Effector memory CD4-positive, alpha-beta T cell (primary cell): ENCODE data around the gene ITGB5.

ENCODE experiments used
- DNase-seq, 3 donors: peaks; one replicate each; pipeline ENCODE4 v3.0.0-alpha.2; 2020
- H3K27ac ChIP-seq: 2 replicates; pipeline ENCODE4 v1.7.0; 2013; ENCODE audit warnings: mild to moderate bottlenecking, low read length, moderate library complexity; ENCODE audit not compliant: insufficient read depth, poor library complexity, severe bottlenecking
- H3K27me3 ChIP-seq: replicated peaks from 2 replicates; pipeline ENCODE4 v1.7.0; 2013; ENCODE audit warnings: mild to moderate bottlenecking, low read length; ENCODE audit not compliant: insufficient read depth, control insufficient read depth, poor library complexity, severe bottlenecking
- H3K36me3 ChIP-seq: 2 replicates; pipeline ENCODE4 v1.7.0; 2013; ENCODE audit warnings: mild to moderate bottlenecking, low read length, moderate library complexity; ENCODE audit not compliant: control insufficient read depth, insufficient read depth
- H3K4me1 ChIP-seq: 2 replicates; pipeline ENCODE4 v1.7.0; 2013; ENCODE audit warnings: low read length, mild to moderate bottlenecking; ENCODE audit not compliant: control insufficient read depth, insufficient read depth, poor library complexity, severe bottlenecking
- H3K4me3 ChIP-seq: 2 replicates; pipeline ENCODE4 v1.7.0; 2013; ENCODE audit warnings: low read length, low read depth, mild to moderate bottlenecking; ENCODE audit not compliant: insufficient read depth, poor library complexity, severe bottlenecking
- H3K9me3 ChIP-seq: 2 replicates; pipeline ENCODE4 v1.7.0; 2013; ENCODE audit warnings: mild to moderate bottlenecking, low read length, moderate library complexity; ENCODE audit not compliant: control insufficient read depth

ITGB5 gene

GRCh38 chr3:124883766-124884473, 3.2 kb downstream of the ITGB5 start:
- no peaks in the 10 kb centered on the region for H3K36me3 ChIP-seq
- no peaks in the 10 kb centered on the region for H3K9me3 ChIP-seq
- H3K4me3 ChIP-seq, result no peak overlapping the region
- no peak overlapping the region for H3K27ac ChIP-seq
- peaks cover 11% of the 10 kb centered on the region for H3K27me3 ChIP-seq
- H3K4me1 ChIP-seq, result peaks cover 5% of the 10 kb centered on the region
- DNase-seq, result no peak

GRCh38 chr3:124882816-124883747, 4.1 kb downstream of the ITGB5 start:
- no peak for DNase-seq
- H3K4me1 ChIP-seq, result peaks cover 5% of the 10 kb centered on the region
- H3K4me3 ChIP-seq, result no peak overlapping the region
- no peaks in the 10 kb centered on the region for H3K36me3 ChIP-seq
- peaks cover 11% of the 10 kb centered on the region for H3K27me3 ChIP-seq
- H3K27ac ChIP-seq, result no peak overlapping the region
- H3K9me3 ChIP-seq, result no peaks in the 10 kb centered on the region

GRCh38 chr3:124881976-124882697, 5.0 kb downstream of the ITGB5 start:
- Histone ChIP-seq H3K4me1 (peaks cover 5% of the 10 kb centered on the region), H3K27ac (no peak overlapping the region)

GRCh38 chr3:124879337-124879680, 7.9 kb downstream of the ITGB5 start:
- no peak overlapping the region for H3K4me3 ChIP-seq
- H3K4me1 ChIP-seq, result no peaks in the 10 kb centered on the region
- no peaks in the 10 kb centered on the region for H3K36me3 ChIP-seq
- no peak overlapping the region for H3K27ac ChIP-seq
- no peaks in the 10 kb centered on the region for H3K27me3 ChIP-seq
- no peak for DNase-seq
- no peaks in the 10 kb centered on the region for H3K9me3 ChIP-seq

More at GRCh38 chr3:124881976-124882697, 5.0 kb downstream of the ITGB5 start:
- H3K36me3 ChIP-seq, result no peaks in the 10 kb centered on the region
- H3K4me3 ChIP-seq, result no peak overlapping the region
- H3K9me3 ChIP-seq, result no peaks in the 10 kb centered on the region
- peaks cover 11% of the 10 kb centered on the region for H3K27me3 ChIP-seq
- no peak for DNase-seq

GRCh38 chr3:124878561-124879336, 8.4 kb downstream of the ITGB5 start:
- H3K27me3 ChIP-seq, result no peaks in the 10 kb centered on the region
- H3K36me3 ChIP-seq, result no peaks in the 10 kb centered on the region
- no peak overlapping the region for H3K27ac ChIP-seq
- H3K4me3 ChIP-seq, result no peak overlapping the region
- no peaks in the 10 kb centered on the region for H3K9me3 ChIP-seq
- no peak for DNase-seq
- H3K4me1 ChIP-seq, result no peaks in the 10 kb centered on the region

GRCh38 chr3:124877674-124878073, 9.5 kb downstream of the ITGB5 start:
- no peaks in the 10 kb centered on the region for H3K4me1 ChIP-seq
- no peak overlapping the region for H3K4me3 ChIP-seq
- H3K27me3 ChIP-seq, result no peaks in the 10 kb centered on the region
- no peaks in the 10 kb centered on the region for H3K36me3 ChIP-seq
- H3K27ac ChIP-seq, result no peak overlapping the region
- no peak for DNase-seq
- H3K9me3 ChIP-seq, result no peaks in the 10 kb centered on the region

GRCh38 chr3:124876401-124876878, 10.7 kb downstream of the ITGB5 start:
- Histone ChIP-seq H3K4me1 (no peaks in the 10 kb centered on the region), H3K36me3 (no peaks in the 10 kb centered on the region), H3K4me3 (no peak overlapping the region), H3K27me3 (no peaks in the 10 kb centered on the region), H3K27ac (no peak overlapping the region), H3K9me3 (no peaks in the 10 kb centered on the region)
- no peak for DNase-seq

DNA sequence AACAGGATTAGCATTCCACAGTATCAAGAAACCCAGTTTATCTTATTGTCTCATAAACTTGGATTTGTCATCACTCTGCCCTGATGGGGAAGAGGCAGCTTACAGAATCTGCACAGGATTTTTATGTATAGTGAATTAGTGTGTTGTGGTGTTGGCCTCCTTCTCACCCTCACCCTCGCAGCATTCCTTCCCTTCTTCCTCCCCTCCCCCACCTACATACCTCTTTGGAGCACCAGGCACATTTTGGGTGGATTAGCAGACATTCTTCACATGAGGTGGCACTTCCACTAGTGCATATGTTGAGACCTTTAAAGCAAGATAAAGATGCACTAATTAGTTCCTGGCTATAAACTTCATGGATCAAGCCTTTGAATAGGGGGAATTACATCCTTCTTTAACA, 13.9 kb downstream of the ITGB5 start:
- no peak for DNase-seq
- no peak overlapping the region for H3K27ac ChIP-seq
- H3K4me1 ChIP-seq, result no peaks in the 10 kb centered on the region
- no peaks in the 10 kb centered on the region for H3K9me3 ChIP-seq
- H3K27me3 ChIP-seq, result no peaks in the 10 kb centered on the region
- H3K36me3 ChIP-seq, result no peaks in the 10 kb centered on the region
- H3K4me3 ChIP-seq, result no peak overlapping the region

DNA sequence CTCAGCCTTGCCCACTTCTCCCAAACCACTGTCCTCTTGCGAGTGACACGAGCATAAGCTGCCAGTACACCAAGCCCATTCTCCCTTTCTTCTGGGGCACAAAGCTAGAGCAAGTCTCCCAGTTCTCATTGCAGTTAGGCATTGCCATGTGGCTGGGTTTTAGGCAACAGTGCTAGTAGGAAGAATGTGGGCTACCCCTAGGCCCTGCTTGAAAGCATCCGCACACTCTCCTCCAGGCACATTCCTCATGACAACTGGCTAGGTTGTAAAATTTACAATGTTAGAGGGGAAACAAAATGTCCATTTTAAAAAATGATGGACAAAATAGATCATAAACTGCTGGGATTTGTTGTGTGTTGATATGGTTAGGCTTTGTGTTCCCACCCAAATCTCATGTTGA, 19.7 kb downstream of the ITGB5 start:
- Histone ChIP-seq H3K9me3 (no peaks in the 10 kb centered on the region), H3K27ac (no peak overlapping the region), H3K27me3 (no peaks in the 10 kb centered on the region), H3K36me3 (no peaks in the 10 kb centered on the region), H3K4me1 (no peaks in the 10 kb centered on the region), H3K4me3 (no peak overlapping the region)
- no peak for DNase-seq
